Gastroesophageal sphincter (tissue), 4 donors: ENCODE data around the gene ORM2. TPM values are rescaled to one million over a fixed set of nuclear protein-coding genes. Genes with fewer than 3 reads are reported as not detected.
"Not testable (repeated sequence)": the region's sequence is repeated elsewhere in the genome, so short reads cannot be mapped to it uniquely, and the experiment has no call there.

Experiments used
- ATAC-seq: fragments of 150-250 bp; one replicate; pipeline ENCODE4 v1.9.1; 2016; ENCODE audit warnings: mild to moderate bottlenecking, moderate library complexity
- H3K27ac ChIP-seq, 4 donors: fragments of 200-600 bp; sonication (generic) in 3 of 4; 1 replicate in 3 of 4; 2 replicates in 1 of 4; pipeline ENCODE4 v1.5.1; 2016 to 2019
- H3K27me3 ChIP-seq: fragments of 200-600 bp; sonication (generic); one replicate; pipeline ENCODE4 v1.5.1; 2019
- H3K36me3 ChIP-seq, 2 donors: fragments of 200-600 bp; sonication (generic); one replicate each; pipeline ENCODE4 v1.5.1; 2019; ENCODE audit warnings: control low read depth in 1 of 2
- H3K4me1 ChIP-seq, 3 donors: fragments of 200-600 bp; sonication (generic); 1 replicate in 2 of 3; 2 replicates in 1 of 3; pipeline ENCODE4 v1.5.1; 2016 to 2019; ENCODE audit warnings: control low read depth in 2 of 3
- H3K4me3 ChIP-seq, 2 donors: fragments of 200-600 bp; sonication (generic); one replicate each; pipeline ENCODE4 v1.5.1; 2019; ENCODE audit warnings: mild to moderate bottlenecking in 1 of 2, moderate library complexity in 1 of 2
- H3K9me3 ChIP-seq, 3 donors: fragments of 200-600 bp; sonication (generic); one replicate each; pipeline ENCODE4 v1.5.1; 2017 to 2019; ENCODE audit warnings: control low read depth in 2 of 3
- CTCF ChIP-seq, 4 experiments: fragments of 200-600 bp in 2 of 4; fragments of 450-650 bp in 2 of 4; sonication (generic) in 1 of 4; IDR thresholded peaks; one replicate each; pipeline ENCODE4 v1.5.1; 2017 to 2019; ENCODE audit warnings: antibody characterized with exemption in 4 of 4, mild to moderate bottlenecking in 2 of 4, moderate library complexity in 2 of 4
- EP300 ChIP-seq: sonication (generic); formaldehyde crosslinking; IDR thresholded peaks from one replicate; pipeline ENCODE4 v1.6.1; 2017; ENCODE audit warnings: antibody characterized with exemption, mild to moderate bottlenecking
- POLR2A ChIP-seq, 2 donors: fragments of 450-650 bp; IDR thresholded peaks; one replicate each; pipeline ENCODE4 v1.6.1; 2017; ENCODE audit warnings: antibody characterized with exemption in 2 of 2, mild to moderate bottlenecking in 2 of 2, moderate library complexity in 1 of 2
- POLR2AphosphoS5 ChIP-seq: sonication (generic); formaldehyde crosslinking; IDR thresholded peaks from one replicate; pipeline ENCODE4 v1.6.1; 2017; ENCODE audit warnings: antibody characterized with exemption
- WGBS, 2 donors: methylation state at CpG; one replicate each; pipeline ENCODE4 v1.1.5; 2018; ENCODE audit warnings: low coverage in 1 of 2; 5-methylcytosine and 5-hydroxymethylcytosine counted together
- total RNA-seq, 4 donors: library from RNA; depleted of rRNA; stranded (reverse); fragments of >200 nt; gene quantifications; one replicate each; pipeline ENCODE4 v1.1.0, GENCODE V29; 2016

Gene ORM2
- total RNA-seq, 4 donors from 2014 or later = not detected

DNA sequence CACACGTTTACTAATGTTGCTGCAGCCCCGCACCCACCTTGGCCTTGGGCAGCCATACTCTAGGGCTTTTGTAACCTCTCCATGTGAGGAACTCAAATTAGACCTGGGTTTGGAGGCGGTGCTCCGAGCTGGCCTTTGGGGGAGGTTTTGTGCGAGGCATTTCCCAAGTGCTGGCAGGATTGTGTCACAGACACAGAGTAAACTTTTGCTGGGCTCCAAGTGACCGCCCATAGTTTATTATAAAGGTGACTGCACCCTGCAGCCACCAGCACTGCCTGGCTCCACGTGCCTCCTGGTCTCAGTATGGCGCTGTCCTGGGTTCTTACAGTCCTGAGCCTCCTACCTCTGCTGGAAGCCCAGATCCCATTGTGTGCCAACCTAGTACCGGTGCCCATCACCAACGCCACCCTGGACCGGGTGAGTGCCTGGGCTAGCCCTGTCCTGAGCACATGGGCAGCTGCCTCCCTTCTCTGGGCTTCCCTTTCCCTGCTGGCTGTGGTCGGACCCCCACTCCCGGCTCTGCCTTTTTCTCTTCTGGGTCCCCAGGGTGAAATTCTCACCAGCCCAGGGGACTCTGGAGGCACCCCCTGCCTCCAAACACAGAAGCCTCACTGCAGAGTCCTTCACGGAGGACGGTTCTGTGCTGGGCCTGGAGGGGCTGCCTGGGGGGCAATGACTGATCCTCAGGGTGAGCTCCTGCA, 6.7 kb upstream of the ORM2 start, which contains the start of gene ORM1:
TSS of gene ORM1 (plus strand) at position 268 of the 701 bp plus-strand sequence. CDS start at position 304, 36 bp downstream.
- H3K27me3 ChIP-seq = peaks cover 25% of the 10 kb centered on the region
- H3K4me3 ChIP-seq, ATAC-seq, H3K36me3 ChIP-seq, H3K9me3 ChIP-seq, H3K27ac ChIP-seq, H3K4me1 ChIP-seq: not testable (repeated sequence)
- WGBS, 2 donors = no CpG with 5 or more reads among the region's 15 CpGs

- not testable (repeated sequence) for H3K27ac ChIP-seq, H3K36me3 ChIP-seq, ATAC-seq, H3K4me1 ChIP-seq, H3K9me3 ChIP-seq, H3K4me3 ChIP-seq
- WGBS, 2 donors = 60 to 92% methylated on average over 2 of the region's 6 CpGs
- H3K27me3 ChIP-seq = peaks cover 29% of the 10 kb centered on the region
Observed at GRCh38 chr9:114323849-114324248, 5.8 kb upstream of the ORM2 start.

DNA sequence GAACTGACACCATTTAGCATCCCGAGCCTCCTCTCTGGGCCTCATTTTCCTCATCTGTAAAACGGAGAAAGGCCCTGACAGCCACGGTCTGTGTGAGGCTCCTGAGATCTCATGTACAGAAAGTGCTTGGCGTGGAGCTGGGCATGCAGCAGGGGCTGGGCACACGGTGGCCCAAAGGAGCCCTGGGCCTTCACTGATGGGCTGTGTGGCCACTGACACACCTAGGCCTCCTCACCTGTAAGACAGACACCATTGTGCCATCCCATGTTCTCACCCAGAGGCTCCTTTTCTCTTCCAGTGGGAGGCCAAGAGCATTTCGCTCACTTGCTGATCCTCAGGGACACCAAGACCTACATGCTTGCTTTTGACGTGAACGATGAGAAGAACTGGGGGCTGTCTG, 5.2 kb upstream of the ORM2 start:
- H3K4me3 ChIP-seq = no peak overlapping the region
- 84 to 97% methylated on average over 6 to 7 of the region's 8 CpGs for WGBS, 2 donors
- H3K27me3 ChIP-seq = peaks cover 29% of the 10 kb centered on the region
- TF ChIP-seq POLR2A (IDR thresholded peaks at IDR 0.05) (no peak), POLR2AphosphoS5 (no peak), CTCF (IDR thresholded peaks at IDR 0.05) (no peak), EP300 (no peak)
- no peaks in the 10 kb centered on the region for H3K4me1 ChIP-seq
- no peak for ATAC-seq
- H3K27ac ChIP-seq = no peak overlapping the region
- no peaks in the 10 kb centered on the region for H3K9me3 ChIP-seq
- no peaks in the 10 kb centered on the region for H3K36me3 ChIP-seq

- ATAC-seq, H3K36me3 ChIP-seq, H3K27ac ChIP-seq, H3K4me1 ChIP-seq, H3K4me3 ChIP-seq, H3K9me3 ChIP-seq: not testable (repeated sequence)
- WGBS, 2 donors = no CpG with 5 or more reads among the region's 9 CpGs
- H3K27me3 ChIP-seq = peaks cover 24% of the 10 kb centered on the region
Observed at GRCh38 chr9:114324965-114325364, 4.7 kb upstream of the ORM2 start.

DNA sequence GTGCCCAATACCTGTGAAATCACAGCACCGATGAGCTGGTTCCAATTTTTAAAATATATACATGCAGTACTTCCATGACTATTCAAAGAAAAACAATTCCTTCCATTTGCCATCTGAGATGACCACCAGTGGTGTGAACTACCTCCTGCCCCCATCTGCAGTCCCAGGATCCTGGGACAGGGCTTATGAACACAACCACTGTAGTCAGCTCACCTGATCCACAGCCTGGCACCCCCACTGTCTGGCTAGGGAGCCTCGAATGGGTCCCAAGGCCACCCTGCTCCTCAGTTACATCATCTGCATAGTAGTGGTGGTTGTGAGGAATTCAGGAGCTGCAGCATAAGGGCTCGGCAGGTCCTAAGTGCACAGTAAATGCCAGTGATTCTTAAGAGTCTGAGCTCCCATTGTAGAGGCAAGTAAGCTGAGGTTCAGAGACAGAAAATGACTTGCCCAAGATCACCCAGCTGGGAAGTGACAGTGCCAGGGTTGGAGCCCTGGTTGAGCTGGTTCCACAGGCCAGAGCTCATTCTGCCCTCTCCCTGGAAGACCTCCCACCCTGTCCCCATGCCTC, 3.9 kb upstream of the ORM2 start:
- not testable (repeated sequence) for ATAC-seq, H3K4me1 ChIP-seq, H3K27ac ChIP-seq, H3K4me3 ChIP-seq, H3K9me3 ChIP-seq, H3K36me3 ChIP-seq
- 88 to 93% methylated on average over 1 to 2 of the region's 3 CpGs for WGBS, 2 donors
- H3K27me3 ChIP-seq = peaks cover 17% of the 10 kb centered on the region

DNA sequence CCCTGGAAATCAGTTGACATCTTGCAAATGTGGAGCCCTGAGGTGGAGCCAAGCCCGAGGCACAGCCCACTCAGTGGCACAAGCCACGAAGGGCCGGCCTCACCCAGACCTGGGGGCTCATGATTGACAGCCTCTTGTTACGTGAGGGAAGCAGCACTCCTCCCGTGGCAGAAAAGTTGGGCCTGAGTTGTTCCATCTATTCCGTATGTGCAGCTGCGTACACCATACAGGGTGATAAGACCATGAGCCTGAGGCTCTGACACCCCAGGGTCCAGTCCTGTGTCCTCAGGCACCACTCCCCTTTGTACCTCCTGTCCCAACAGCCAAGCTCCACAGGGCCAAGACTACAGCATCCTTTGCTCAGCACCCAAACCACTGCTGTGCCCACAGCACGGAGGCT, 1.9 kb upstream of the ORM2 start:
- Histone ChIP-seq H3K27me3 (peaks cover 9% of the 10 kb centered on the region), H3K27ac (no peak overlapping the region), H3K4me3 (no peak overlapping the region), H3K9me3 (no peaks in the 10 kb centered on the region), H3K4me1 (no peaks in the 10 kb centered on the region), H3K36me3 (no peaks in the 10 kb centered on the region)
- TF ChIP-seq POLR2A (IDR thresholded peaks at IDR 0.05) = no peak
- no peak for TF ChIP-seq POLR2AphosphoS5
- no peak for TF ChIP-seq CTCF (IDR thresholded peaks at IDR 0.05)
- TF ChIP-seq EP300 = no peak
- 100% methylated on average over 1 of the region's 8 CpGs; no CpG with 5 or more reads in 1 of the 2 donors for WGBS, 2 donors
- ATAC-seq = no peak

DNA sequence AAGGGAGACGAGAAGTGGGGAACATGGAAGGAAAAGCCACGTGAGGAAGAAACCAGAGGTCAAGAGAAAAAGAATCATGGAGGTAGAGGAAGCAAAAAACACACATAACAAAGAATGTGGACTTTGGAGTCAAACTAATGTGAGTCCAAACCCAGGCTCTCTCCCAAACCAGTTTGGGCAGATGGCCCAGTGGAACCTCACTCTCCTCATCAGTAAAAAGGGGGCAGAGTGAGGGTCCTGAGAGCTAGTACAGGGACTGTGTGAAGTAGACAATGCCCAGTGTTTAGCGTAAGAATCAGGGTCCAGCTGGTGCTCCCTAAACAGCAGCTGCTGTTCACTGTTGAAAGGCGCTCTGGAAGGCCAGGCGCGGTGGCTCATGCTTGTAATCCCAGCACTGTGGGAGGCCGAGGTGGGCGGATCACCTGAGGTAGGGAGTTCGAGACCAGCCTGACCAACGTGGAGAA, 1.3 kb upstream of the ORM2 start:
- ATAC-seq, H3K4me1 ChIP-seq, H3K27me3 ChIP-seq, H3K27ac ChIP-seq, H3K9me3 ChIP-seq, H3K36me3 ChIP-seq, H3K4me3 ChIP-seq: not testable (repeated sequence)
- 33 to 70% methylated on average over 1 to 2 of the region's 10 CpGs for WGBS, 2 donors

- not testable (repeated sequence) for H3K4me3 ChIP-seq, H3K27ac ChIP-seq, H3K36me3 ChIP-seq, H3K4me1 ChIP-seq, ATAC-seq, H3K9me3 ChIP-seq, H3K27me3 ChIP-seq
- 56 to 82% methylated on average over 5 to 9 of the region's 12 CpGs for WGBS, 2 donors
Observed at GRCh38 chr9:114328937-114329624, 588 bp upstream of the ORM2 start.
